Stimulated activated CD4-positive, alpha-beta T cell treated with anti-CD3 and anti-CD28 coated beads, TNF-alpha, amount 100 ng/mL, for 1 hour (primary cell): Measurements from ENCODE around the gene IFI27L2.

ENCODE experiments used
- DNase-seq, 3 donors: peaks; one replicate each; pipeline ENCODE4 v3.0.0-alpha.2; 2020; ENCODE audit warnings: low read depth in 3 of 3, low spot score in 1 of 3

IFI27L2 gene

DNA sequence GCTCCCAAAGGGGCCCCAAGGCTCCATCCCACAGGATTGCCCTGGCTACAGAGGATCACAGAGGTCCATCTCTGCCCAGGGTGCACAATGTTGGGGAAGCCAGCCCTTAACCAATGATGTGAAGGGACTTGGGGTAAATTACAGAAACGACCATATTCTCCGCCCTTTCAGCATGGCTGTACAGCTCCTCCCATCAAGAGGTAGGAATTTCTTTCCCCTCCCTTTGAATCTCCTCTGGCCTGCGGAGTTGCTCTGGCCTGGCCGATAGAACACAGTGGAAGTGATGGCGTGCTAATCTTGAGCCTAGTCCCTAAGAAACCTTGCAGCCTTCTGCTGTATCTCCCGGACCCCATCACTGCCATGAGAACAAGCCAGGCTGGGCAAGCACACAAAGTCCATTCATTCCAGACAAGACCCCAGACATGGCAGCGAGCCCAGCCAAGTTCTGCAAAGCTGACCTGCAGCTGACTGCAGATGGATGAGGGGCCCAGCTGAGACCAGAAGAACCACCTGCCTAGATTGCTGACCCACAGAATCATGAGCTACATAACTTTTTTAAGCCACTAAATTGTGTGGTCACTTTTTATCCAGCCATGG lies 25.8 kb downstream of the IFI27L2 start:
- no peak for DNase-seq

- DNase-seq = no peak
These were observed 26.5 kb downstream of the IFI27L2 start for GRCh38 chr14:94102768-94103482.

GRCh38 chr14:94101748-94102147 lies 27.7 kb downstream of the IFI27L2 start:
- DNase-seq = no peak

- DNase-seq = no peak
These were observed 28.6 kb downstream of the IFI27L2 start for GRCh38 chr14:94100847-94101246.

- no peak for DNase-seq
These were observed 30.4 kb downstream of the IFI27L2 start for GRCh38 chr14:94099006-94099405.

- no peak for DNase-seq
These were observed 30.9 kb downstream of the IFI27L2 start for GRCh38 chr14:94098326-94098992.

- no peak for DNase-seq
These were observed 32.3 kb downstream of the IFI27L2 start for GRCh38 chr14:94097091-94097490.

- DNase-seq = no peak
These were observed 36.0 kb downstream of the IFI27L2 start for GRCh38 chr14:94093418-94093817.

DNA sequence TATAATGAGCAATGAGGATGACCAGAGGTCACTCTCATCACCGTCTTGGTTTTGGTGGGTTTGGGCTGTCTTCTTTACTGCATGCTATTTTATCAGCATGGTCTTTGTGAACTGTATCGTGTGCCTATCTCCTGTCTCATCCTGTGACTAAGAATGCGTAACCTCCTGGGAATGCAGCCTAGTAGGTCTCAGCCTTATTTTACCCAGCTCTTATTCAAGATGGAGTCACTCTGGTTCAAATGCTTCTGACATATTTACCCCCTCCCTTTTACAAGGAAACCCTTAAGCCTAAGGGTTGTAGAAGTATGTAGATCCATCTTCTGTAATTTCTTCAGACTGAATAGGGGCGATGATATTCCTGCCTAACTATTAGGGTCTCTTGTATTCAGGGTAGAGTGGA lies 39.9 kb downstream of the IFI27L2 start:
- no peak for DNase-seq

DNA sequence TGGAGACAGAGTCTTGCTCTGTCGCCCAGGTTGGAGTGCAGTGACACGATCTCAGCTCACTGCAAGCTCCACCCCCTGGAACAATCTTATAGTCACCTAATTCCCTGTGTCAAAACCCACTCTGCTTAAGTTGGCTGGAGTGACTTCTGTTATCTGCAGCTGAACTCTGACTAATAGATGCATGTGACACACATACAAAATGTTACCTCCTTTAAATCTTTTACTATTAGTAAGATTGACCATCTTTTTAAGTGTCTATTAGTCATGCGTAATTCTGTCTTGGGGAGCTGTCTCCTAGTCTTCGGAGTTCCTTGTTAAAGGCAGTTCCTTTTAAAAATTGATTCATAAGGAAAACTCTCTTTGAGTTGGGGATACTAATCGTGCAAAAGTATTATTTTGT lies 40.9 kb downstream of the IFI27L2 start:
- no peak for DNase-seq

GRCh38 chr14:94087891-94088290 lies 41.5 kb downstream of the IFI27L2 start:
- no peak for DNase-seq

DNA sequence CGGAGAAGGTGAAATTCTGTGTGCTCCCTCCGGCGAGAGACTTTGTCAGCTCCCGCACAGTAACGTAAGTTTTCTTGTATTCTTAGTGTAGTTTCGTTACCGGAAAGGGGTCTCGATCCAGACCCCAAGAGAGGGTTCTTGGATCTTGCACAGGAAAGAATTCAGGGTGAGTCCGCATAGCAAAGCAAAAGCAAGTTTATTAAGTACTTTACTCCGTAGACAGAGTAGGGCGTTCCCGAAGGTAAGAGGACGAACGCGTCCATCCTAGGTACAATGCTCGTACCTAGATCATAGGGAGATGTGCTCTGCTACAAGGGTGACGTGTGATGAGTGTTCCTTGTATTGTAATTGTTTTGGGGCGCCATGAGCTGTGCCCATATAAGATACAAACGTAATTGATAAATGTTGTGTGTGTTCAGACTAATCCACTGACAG lies 48.0 kb downstream of the IFI27L2 start:
- no peak for DNase-seq

- DNase-seq = peak; percentile 91 to 93 (median 91)
These were observed 48.6 kb downstream of the IFI27L2 start, which contains the start of the genes DDX24 and IFI27L1 for GRCh38 chr14:94080621-94081385. Gene DDX24, minus strand, starts transcription at chr14:94081202. Its CDS starts 1,460 bp downstream, at chr14:94079742. Gene IFI27L1, plus strand, starts transcription at chr14:94081310. Its CDS starts 15,628 bp downstream, at chr14:94096938.

GRCh38 chr14:94079891-94080620 lies 49.3 kb downstream of the IFI27L2 start:
- DNase-seq = no peak

GRCh38 chr14:94077823-94078222 lies 51.6 kb downstream of the IFI27L2 start:
- no peak for DNase-seq
